DMS114 treated with DMSO at 0.1 percent for 48 hours (cell line): Measurements from ENCODE around the gene UGT1A6.
"Not testable (repeated sequence)": the region's sequence is repeated elsewhere in the genome, so short reads cannot be mapped to it uniquely, and the experiment has no call there.

Experiments
- DNase-seq: peaks from one replicate; lab custom pipeline; 2025; ENCODE audit not compliant: unreplicated experiment; lab: John Stamatoyannopoulos, UW

The UGT1A6 gene

GRCh38 chr2:233692648-233693047, at the start of gene UGT1A6:
TSS of gene UGT1A6 (plus strand) at chr2:233692890. CDS start at chr2:233693005, 115 bp downstream.
- DNase-seq: no peak

DNA sequence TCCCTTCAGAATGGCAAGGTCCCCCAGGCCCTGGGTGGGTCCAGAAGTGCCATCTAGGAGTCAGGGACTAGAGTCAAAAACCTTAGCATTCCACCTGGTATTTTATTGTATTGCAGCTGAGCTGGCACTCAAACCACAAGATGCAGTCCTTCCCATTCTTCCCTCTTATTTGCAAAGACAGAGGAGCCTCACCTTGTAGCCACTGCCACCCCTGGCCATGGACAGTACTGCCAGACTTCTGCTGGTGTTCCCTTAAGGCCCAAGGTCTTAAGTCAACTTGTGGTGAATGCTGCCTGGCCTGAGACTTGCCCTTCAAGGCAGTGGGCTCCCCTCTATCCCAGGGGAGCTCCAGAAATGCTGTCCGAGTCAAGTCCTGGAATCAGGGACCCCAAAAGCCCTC, 49.6 kb upstream of the UGT1A6 start:
- no peak for DNase-seq

GRCh38 chr2:233646033-233646432, 46.7 kb upstream of the UGT1A6 start:
- not testable (repeated sequence) for DNase-seq

DNA sequence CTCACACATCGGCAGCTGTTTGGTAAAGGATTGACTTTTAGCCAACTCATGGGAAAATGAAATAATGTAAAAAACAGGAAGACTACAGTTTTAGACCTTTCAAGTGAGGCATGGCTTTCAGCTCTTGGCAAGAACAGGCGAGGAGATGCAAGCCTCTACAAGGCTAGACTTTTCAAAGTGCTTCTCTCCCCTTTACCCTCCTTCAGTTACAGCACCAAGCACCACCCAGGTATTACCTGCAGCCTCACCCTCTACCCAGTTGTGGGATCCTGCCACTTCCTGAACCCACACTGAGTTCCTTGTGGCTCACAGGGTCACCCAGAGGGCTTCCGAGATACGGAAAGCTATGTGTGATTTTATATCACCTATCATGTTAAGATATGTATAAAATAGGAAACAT, 41.7 kb upstream of the UGT1A6 start:
- no peak for DNase-seq

- no peak for DNase-seq
These were observed 41.3 kb upstream of the UGT1A6 start for GRCh38 chr2:233651430-233651829.

GRCh38 chr2:233654501-233654900, 38.2 kb upstream of the UGT1A6 start:
- DNase-seq: no peak

- DNase-seq: no peak
These were observed 37.6 kb upstream of the UGT1A6 start for GRCh38 chr2:233655043-233655442.

DNA sequence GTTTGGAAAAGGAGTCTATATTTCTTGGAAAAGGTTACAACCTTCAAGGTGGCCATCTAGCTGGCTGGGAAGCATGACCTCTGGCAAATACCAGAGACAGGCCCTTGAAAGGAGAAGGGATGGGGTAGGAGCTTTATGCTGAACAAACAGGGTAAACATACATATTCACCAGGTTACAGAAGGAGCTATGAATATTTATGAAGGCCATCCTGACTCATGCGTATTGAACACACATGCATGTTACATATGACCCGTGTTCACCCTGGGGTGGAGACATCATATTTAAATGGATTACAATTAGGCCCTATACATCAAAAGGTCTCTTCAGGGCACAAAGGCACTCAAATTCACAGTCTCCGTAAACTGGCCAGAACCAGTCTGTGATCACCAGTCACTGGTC, 36.7 kb upstream of the UGT1A6 start:
- not testable (repeated sequence) for DNase-seq

DNA sequence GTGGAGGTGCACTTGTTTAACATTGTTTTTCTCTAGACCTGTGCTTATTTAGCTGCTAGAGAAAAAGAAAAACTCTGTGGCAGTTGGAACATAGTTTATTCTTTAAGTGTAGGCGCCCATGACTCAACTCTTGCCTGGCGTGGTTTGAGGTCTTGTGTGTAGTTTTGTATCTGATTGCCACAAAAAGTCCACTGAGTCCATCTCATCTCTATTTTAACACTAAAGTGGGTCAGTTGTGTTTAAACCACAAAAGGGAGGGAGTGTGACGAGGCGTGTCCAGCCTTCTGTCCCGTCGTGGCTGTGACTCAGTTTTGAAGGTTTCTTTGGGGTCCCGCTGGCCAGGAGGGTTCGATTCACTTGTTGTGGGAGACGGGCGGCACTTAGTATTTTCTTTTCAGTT, 36.2 kb upstream of the UGT1A6 start:
- DNase-seq: no peak

- DNase-seq: no peak
These were observed 34.1 kb upstream of the UGT1A6 start for GRCh38 chr2:233658610-233659009.

- no peak for DNase-seq
These were observed 28.8 kb upstream of the UGT1A6 start for GRCh38 chr2:233663911-233664310.

DNA sequence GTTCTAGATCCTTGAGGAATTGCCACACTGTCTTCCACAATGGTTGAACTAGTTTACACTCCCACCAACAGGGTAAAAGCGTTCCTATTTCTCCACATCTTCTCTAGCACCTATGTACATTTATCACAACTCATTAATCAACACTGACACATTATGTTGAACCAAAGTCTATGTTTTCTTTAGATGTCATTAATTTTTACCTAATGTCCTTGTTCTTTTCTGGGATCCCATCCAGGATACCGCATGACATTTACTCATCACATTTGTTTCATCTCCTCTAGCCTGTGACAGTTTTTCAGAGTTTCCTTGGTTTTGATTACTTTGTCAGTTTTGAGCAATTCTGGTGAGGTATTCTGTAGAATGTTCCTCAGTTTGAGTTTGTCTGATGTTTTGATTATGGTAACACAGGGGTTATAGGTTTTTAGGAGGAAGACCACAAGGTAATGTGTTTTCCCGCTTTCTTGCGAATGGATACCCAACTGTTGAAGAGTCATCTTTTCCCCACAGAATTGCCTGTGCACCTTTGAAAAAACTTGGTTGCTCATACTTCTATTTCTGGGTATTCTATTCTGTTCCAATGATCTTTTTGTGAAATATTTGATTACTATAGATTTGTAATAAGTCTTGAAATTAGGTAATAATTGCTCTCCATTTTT, 24.0 kb upstream of the UGT1A6 start:
- no peak for DNase-seq

DNA sequence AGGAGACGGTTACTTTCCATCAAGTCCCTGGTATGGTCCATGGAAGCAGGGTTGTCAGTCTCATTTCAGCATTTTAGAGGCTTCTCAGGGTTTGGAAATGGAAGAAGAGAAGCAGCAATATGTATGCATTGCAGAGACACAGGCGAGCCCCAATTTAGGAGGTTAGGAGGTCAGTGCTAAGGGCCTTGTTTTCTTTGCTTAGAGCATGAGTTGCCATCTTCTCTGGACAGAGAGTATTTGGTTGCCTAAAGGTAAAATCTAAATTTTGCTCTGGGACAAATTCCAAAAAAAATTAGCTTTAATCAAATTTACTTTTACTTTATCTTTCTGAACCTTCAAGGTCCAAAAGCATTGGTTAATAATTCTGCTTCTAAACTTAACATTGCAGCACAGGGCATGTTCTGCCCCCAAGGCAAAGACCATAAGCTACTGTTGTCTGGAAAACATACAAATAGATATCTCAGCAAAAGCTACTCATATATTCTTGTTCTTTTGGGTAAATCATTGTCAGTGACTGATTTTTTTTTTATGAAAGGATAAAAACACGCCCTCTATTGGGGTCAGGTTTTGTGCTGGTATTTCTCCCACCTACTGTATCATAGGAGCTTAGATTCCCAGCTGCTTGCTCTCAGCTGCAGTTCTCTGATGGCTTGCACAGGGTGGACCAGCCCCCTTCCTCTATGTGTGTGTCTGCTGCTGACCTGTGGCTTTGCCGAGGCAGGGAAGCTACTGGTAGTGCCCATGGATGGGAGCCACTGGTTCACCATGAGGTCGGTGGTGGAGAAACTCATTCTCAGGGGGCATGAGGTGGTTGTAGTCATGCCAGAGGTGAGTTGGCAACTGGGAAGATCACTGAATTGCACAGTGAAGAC, 21.2 kb upstream of the UGT1A6 start, which contains the start of gene UGT1A9:
Gene UGT1A9 (plus strand): TSS at position 609 of the 872 bp plus-strand sequence. CDS start 37 bp downstream, at position 646.
- DNase-seq: no peak

DNA sequence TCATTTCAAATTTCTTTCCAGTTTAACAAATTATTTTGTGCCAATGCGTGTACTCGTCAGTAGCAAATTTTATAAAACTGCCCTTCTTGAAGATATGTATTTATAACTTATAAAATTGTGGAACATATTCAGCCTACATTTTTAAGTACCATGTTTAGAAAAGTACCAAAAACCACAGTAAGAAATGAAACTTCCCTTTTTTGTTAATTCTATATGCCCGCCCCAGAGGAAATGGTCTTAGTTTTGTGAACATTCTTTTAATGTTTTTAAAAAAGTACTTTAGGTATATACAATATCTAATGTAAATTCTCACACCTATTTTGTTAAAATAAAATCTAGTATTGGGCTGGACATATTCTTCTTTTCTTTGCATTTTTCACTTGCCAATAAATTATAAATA, 19.8 kb upstream of the UGT1A6 start:
- no peak for DNase-seq

DNA sequence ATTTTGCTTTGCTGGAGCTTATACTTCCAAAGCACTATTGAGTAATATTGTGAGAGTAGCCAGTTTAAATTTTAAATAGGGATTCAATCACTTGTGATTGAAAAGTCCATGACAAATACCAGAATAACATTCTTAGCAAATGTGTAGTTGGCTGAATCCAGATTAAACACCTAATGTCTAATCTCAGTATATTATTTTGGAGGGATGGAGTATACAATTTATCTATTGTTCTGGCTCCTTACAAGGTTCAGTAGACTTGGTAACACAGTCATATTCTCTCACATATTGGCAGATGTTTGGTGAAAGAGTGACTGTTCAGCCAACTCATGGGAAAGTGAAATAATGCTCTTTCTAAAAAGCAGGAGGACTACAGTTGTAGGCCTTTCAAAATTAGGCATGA, 18.8 kb upstream of the UGT1A6 start:
- DNase-seq: no peak

- DNase-seq: no peak
These were observed 18.4 kb upstream of the UGT1A6 start for GRCh38 chr2:233674314-233674713.

GRCh38 chr2:233674995-233675394, 17.7 kb upstream of the UGT1A6 start:
- no peak for DNase-seq

DNA sequence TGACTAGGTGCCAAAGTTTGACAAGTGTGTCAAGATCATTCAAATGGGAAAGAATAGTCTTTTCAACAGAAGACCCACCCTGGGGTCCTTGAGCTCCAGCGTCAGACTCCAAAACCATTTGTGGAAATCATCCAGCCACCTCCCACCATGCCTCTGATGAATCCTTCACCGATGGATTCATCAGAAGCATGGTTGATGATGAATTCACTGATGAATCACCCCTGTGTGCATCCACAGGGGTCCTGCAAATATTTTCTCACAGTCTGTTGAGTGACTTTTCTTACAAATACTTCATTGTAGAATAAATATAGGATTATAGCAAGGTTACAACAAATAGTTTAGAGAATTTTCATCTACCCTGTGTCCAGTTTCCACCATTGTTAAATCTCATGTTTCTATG, 16.6 kb upstream of the UGT1A6 start:
- no peak for DNase-seq

DNA sequence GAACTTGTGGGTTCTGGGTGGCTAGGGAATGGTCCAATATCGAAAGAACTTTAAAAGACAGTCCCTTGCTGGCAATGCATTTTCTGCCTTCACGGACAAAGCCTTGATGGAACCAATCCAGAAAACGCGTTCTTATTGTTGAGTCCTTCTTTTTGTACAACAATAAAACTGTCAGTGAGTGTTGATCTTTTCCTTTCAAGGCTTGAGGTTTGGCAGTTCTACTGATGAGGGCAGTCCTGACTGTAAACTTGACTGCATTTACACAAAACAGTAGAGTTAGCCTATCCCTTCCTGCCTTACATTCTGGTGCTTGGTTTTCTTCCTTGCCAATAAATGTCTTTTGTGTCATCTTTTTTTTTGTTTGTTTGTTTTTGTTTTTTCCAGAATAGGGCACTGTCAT, 13.5 kb upstream of the UGT1A6 start:
- DNase-seq: no peak

DNA sequence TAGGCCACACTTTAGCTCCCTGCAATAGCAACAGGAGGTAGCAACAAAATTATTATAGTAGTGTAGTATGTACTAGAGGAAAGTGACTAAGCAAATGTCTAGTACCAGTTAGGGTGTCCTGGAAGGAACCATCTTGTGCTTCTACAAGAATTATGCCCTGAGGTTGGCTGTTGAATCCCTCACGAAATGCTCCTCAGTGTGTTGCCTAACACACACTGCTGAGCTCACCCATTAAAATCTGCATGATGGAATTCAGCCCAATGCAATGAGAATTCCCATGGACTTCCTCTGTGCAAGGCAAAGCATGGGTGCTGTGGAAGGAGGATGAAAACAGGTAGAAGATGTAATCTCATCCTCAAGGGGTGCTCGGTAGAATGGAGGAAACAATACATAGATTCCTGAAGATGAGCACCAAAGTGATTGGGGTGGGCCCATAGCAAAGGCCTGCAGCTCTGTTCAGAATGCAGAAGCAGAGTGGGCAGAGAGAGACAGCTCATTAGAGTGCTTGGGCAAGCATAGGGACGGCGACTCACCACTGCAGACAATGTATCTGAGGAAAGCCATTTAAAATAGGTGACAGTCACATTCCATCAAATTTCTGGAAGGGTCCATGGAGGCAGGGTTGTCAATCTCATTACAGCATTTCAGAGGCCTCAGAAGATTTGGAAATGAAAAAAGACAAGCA, 12.2 kb upstream of the UGT1A6 start:
- DNase-seq: no peak

DNA sequence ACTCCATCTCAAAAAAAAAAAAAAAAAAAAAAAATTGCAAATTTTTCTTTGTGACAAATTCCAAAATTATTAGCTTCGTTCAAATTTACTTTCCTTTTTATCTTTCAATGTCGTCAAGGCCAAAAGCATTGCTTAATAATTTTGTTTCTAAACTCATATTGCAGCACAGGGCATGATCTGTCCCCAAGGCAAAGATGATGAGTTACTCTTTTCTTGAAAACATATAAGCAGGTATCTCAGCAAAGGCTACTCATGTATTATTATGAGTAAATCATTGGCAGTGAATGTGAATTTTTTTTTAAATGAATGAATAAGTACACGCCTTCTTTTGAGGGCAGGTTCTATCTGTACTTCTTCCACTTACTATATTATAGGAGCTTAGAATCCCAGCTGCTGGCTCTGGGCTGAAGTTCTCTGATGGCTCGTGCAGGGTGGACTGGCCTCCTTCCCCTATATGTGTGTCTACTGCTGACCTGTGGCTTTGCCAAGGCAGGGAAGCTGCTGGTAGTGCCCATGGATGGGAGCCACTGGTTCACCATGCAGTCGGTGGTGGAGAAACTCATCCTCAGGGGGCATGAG, 11.1 kb upstream of the UGT1A6 start, which contains the start of gene UGT1A7:
Gene UGT1A7 (plus strand): TSS at position 381 of the 579 bp plus-strand sequence. CDS start 37 bp downstream, at position 418.
- no peak for DNase-seq
